MV-4-11 (cell line): ENCODE measurements around the gene TSKS.
A peak's percentile ranks its signal among the peaks of the same experiment; 100 is the strongest.

ENCODE experiments used
- DNase-seq: peaks from one replicate; lab custom pipeline; 2025; lab: John Stamatoyannopoulos, UW

Gene TSKS

GRCh38 chr19:49713236-49713845, 49.8 kb downstream of the TSKS start:
- no peak for DNase-seq

- no peak for DNase-seq
Observed at GRCh38 chr19:49712397-49712859, 50.7 kb downstream of the TSKS start.

- no peak for DNase-seq
Observed at GRCh38 chr19:49710372-49710951, 52.6 kb downstream of the TSKS start.

- no peak for DNase-seq
Observed at GRCh38 chr19:49705919-49706318, 57.2 kb downstream of the TSKS start.

GRCh38 chr19:49704888-49705642, 58.0 kb downstream of the TSKS start:
- DNase-seq: no peak

- no peak for DNase-seq
Observed at GRCh38 chr19:49701271-49701786, 61.8 kb downstream of the TSKS start.

GRCh38 chr19:49700563-49700962, 62.5 kb downstream of the TSKS start:
- DNase-seq: no peak

- DNase-seq: no peak
Observed at GRCh38 chr19:49699364-49699763, 63.7 kb downstream of the TSKS start.

- no peak for DNase-seq
Observed at GRCh38 chr19:49696865-49697264, 66.2 kb downstream of the TSKS start.

- no peak for DNase-seq
Observed at GRCh38 chr19:49696115-49696514, 67.0 kb downstream of the TSKS start.

GRCh38 chr19:49692147-49692506, 71.0 kb downstream of the TSKS start:
- no peak for DNase-seq

GRCh38 chr19:49691243-49692146, 71.6 kb downstream of the TSKS start:
- DNase-seq: peak; percentile 58

- DNase-seq: no peak
Observed at GRCh38 chr19:49690656-49691242, 72.4 kb downstream of the TSKS start, which contains the start of gene CPT1C. CPT1C (plus strand) TSS chr19:49691116; CDS start chr19:49692253, 1,137 bp downstream.

GRCh38 chr19:49690079-49690655, 72.9 kb downstream of the TSKS start:
- no peak for DNase-seq
